IMR-90 (cell line): ENCODE results near the gene INPP5F. TPM values are rescaled to one million over a fixed set of nuclear protein-coding genes. Genes with fewer than 3 reads are reported as not detected.

Source experiments
- ATAC-seq: fragments of 200-7000 bp; cut with Tn5 transposase; 2 replicates; pipeline ENCODE4 v1.9.1; 2020; ENCODE audit warnings: low read depth, mild to moderate bottlenecking, moderate library complexity
- BruUV-seq: library from RNA; stranded (reverse); fragments of 400-500 nt; replicated peaks from 2 replicates; lab custom pipeline; 2021; lab: Mats Ljungman, UMichigan
- CTCF ChIA-PET: fragments of 300-600 bp; formaldehyde crosslinking; extraction: SDS; loops from one replicate; lab custom pipeline; 2021; ENCODE audit warnings: antibody characterized with exemption; lab: Yijun Ruan, JAX
- POLR2A ChIA-PET: fragments of 300-600 bp; sonication (Branson Sonifier 250); formaldehyde crosslinking; loops from one replicate; lab custom pipeline; 2022; ENCODE audit warnings: antibody characterized with exemption; ENCODE audit not compliant: unreplicated experiment; lab: Charles Lee
- DNase-seq: peaks from one replicate; pipeline ENCODE4 v3.0.0; 2013
- H2AFZ ChIP-seq: replicated peaks from 2 replicates; pipeline ENCODE3; 2013; ENCODE audit warnings: low read length, mild to moderate bottlenecking; ENCODE audit not compliant: poor library complexity
- H2AK5ac ChIP-seq: 2 replicates; pipeline ENCODE4 v1.6.1; 2013; ENCODE audit warnings: low read depth, low read length, inconsistent platforms
- H2AK9ac ChIP-seq: replicated peaks from 2 replicates; pipeline ENCODE3; 2013; ENCODE audit warnings: mild to moderate bottlenecking, low read depth, low read length, moderate library complexity; ENCODE audit not compliant: poor library complexity
- H2BK120ac ChIP-seq: 2 replicates; pipeline ENCODE4 v1.6.1; 2013; ENCODE audit warnings: low read depth, low read length, inconsistent platforms
- H2BK15ac ChIP-seq: 3 replicates; pipeline ENCODE4 v1.6.1; 2013; ENCODE audit warnings: low read depth, low read length, inconsistent platforms
- H2BK20ac ChIP-seq: 2 replicates; pipeline ENCODE4 v1.6.1; 2013; ENCODE audit warnings: low read depth, mild to moderate bottlenecking, inconsistent platforms, low read length, moderate library complexity
- H2BK5ac ChIP-seq: 2 replicates; pipeline ENCODE4 v1.6.1; 2013; ENCODE audit warnings: mild to moderate bottlenecking, low read depth, low read length, inconsistent platforms; ENCODE audit not compliant: poor library complexity, severe bottlenecking
- H3K14ac ChIP-seq: replicated peaks from 2 replicates; pipeline ENCODE4 v1.6.1; 2013; ENCODE audit warnings: low read depth, low read length, inconsistent platforms
- H3K18ac ChIP-seq: 2 replicates; pipeline ENCODE4 v1.6.1; 2013; ENCODE audit warnings: low read depth, low read length, control low read depth
- H3K23ac ChIP-seq: 2 replicates; pipeline ENCODE4 v1.6.1; 2013; ENCODE audit warnings: low read depth, low read length, inconsistent platforms
- H3K27ac ChIP-seq: 2 replicates; pipeline ENCODE4 v1.5.1; 2013; ENCODE audit warnings: mild to moderate bottlenecking, control low read depth, low read length; ENCODE audit not compliant: insufficient read depth
- H3K27me3 ChIP-seq: 2 replicates; pipeline ENCODE4 v1.6.1; 2013; ENCODE audit warnings: low read length; ENCODE audit not compliant: control insufficient read depth, insufficient read depth
- H3K36me3 ChIP-seq: 2 replicates; pipeline ENCODE4 v1.6.1; 2013; ENCODE audit warnings: low read length, mixed read lengths; ENCODE audit not compliant: control insufficient read depth, insufficient read depth
- H3K4ac ChIP-seq: 2 replicates; pipeline ENCODE4 v1.6.1; 2013; ENCODE audit warnings: low read depth, low read length, inconsistent platforms
- H3K4me1 ChIP-seq: 2 replicates; pipeline ENCODE4 v1.6.1; 2013; ENCODE audit warnings: low read length, mixed read lengths; ENCODE audit not compliant: control insufficient read depth, insufficient read depth
- H3K4me2 ChIP-seq: 2 replicates; pipeline ENCODE4 v1.6.1; 2013; ENCODE audit warnings: low read depth, mild to moderate bottlenecking, control low read depth, low read length, moderate library complexity
- H3K4me3 ChIP-seq: 2 replicates; pipeline ENCODE4 v1.5.1; 2013; ENCODE audit warnings: low read depth, mild to moderate bottlenecking, control low read depth, low read length, moderate library complexity; ENCODE audit not compliant: insufficient read depth
- H3K56ac ChIP-seq: 2 replicates; pipeline ENCODE4 v1.6.1; 2013; ENCODE audit warnings: low read length, inconsistent platforms; ENCODE audit not compliant: insufficient read depth; ENCODE audit errors: extremely low read depth
- H3K79me1 ChIP-seq, 2 experiments: 2 replicates each; pipeline ENCODE4 v1.6.1; 2013; ENCODE audit warnings: low read length in 2 of 2, inconsistent platforms in 1 of 2, low read depth in 1 of 2
- H3K9ac ChIP-seq: 2 replicates; pipeline ENCODE4 v1.6.1; 2013; ENCODE audit warnings: low read depth, low read length, control low read depth
- H3K9me1 ChIP-seq: 2 replicates; pipeline ENCODE4 v1.6.1; 2013; ENCODE audit warnings: low read length, inconsistent platforms; ENCODE audit not compliant: insufficient read depth
- H3K9me3 ChIP-seq: 2 replicates; pipeline ENCODE4 v1.6.1; 2013; ENCODE audit warnings: low read length; ENCODE audit not compliant: control insufficient read depth, insufficient read depth
- H4K20me1 ChIP-seq: 2 replicates; pipeline ENCODE4 v1.6.1; 2013; ENCODE audit warnings: low read length, inconsistent platforms; ENCODE audit not compliant: insufficient read depth
- H4K5ac ChIP-seq: 2 replicates; pipeline ENCODE4 v1.6.1; 2013; ENCODE audit warnings: mild to moderate bottlenecking, low read depth, low read length, control low read depth
- H4K8ac ChIP-seq, 2 experiments: 2 replicates each; pipeline ENCODE4 v1.6.1; 2013; ENCODE audit warnings: low read depth in 2 of 2, low read length in 2 of 2, control low read depth in 1 of 2, inconsistent platforms in 1 of 2
- H4K91ac ChIP-seq: 2 replicates; pipeline ENCODE4 v1.6.1; 2013; ENCODE audit warnings: low read depth, low read length, inconsistent platforms; ENCODE audit not compliant: insufficient read depth
- CEBPB ChIP-seq: IDR thresholded peaks from 2 replicates; pipeline ENCODE4 v1.6.1; 2012; ENCODE audit warnings: low read depth, low read length, improper control_type of control experiment
- CHD1 ChIP-seq: IDR thresholded peaks from 2 replicates; pipeline ENCODE4 v1.6.1; 2012; ENCODE audit warnings: low read depth, low read length, improper control_type of control experiment
- FOS ChIP-seq: fragments of 150-350 bp; IDR thresholded peaks from 2 replicates; pipeline ENCODE4 v1.6.1; 2016; ENCODE audit warnings: low read depth, low read length
- MAFK ChIP-seq: IDR thresholded peaks from 2 replicates; pipeline ENCODE4 v1.6.1; 2012; ENCODE audit warnings: low read depth, low read length, improper control_type of control experiment
- MAZ ChIP-seq: IDR thresholded peaks from 2 replicates; pipeline ENCODE4 v1.6.1; 2012; ENCODE audit warnings: low read depth, mild to moderate bottlenecking, low read length, improper control_type of control experiment, moderate library complexity, borderline replicate concordance
- MXI1 ChIP-seq: IDR thresholded peaks from 2 replicates; pipeline ENCODE4 v1.6.1; 2012; ENCODE audit warnings: low read depth, mild to moderate bottlenecking, low read length, moderate library complexity, borderline replicate concordance
- RAD21 ChIP-seq: IDR thresholded peaks from 2 replicates; pipeline ENCODE4 v1.6.1; 2012; ENCODE audit warnings: low read length, improper control_type of control experiment
- RCOR1 ChIP-seq: IDR thresholded peaks from 2 replicates; pipeline ENCODE4 v1.6.1; 2012; ENCODE audit warnings: mild to moderate bottlenecking, low read length, improper control_type of control experiment; ENCODE audit not compliant: insufficient replicate concordance
- SMC3 ChIP-seq: fragments of 150-350 bp; IDR thresholded peaks from 2 replicates; pipeline ENCODE4 v1.6.1; 2016; ENCODE audit warnings: low read depth, mild to moderate bottlenecking, antibody characterized with exemption, low read length, moderate library complexity
- WGBS, 2 experiments: methylation state at CpG; one replicate each; pipeline versions ENCODE4 v1.1.5 to v1.1.7; 2013; ENCODE audit warnings: missing lambda C conversion rate in 2 of 2; ENCODE audit not compliant: insufficient read length in 1 of 2; ENCODE audit errors: extremely low coverage in 2 of 2; 5-methylcytosine and 5-hydroxymethylcytosine counted together
- dilution Hi-C: fragments of 300-500 bp; cut with HindIII; formaldehyde crosslinking; loops from one replicate; pipeline ENCODE4 v1.14.3; 2018; ENCODE audit warnings: low sequenced_read_pairs; ENCODE audit not compliant: unreplicated experiment
- in situ Hi-C: fragments of 300-500 bp; cut with MboI; formaldehyde crosslinking; loops from 3 replicates; pipeline ENCODE4 v1.14.3; 2019; ENCODE audit warnings: low sequenced_read_pairs, inconsistent platforms, mixed read lengths
- intact Hi-C: fragments of 100-400 bp; cut with micrococcal nuclease; formaldehyde crosslinking; loops from 2 replicates; pipeline ENCODE4 v1.10.0; 2022
- polyA plus RNA-seq, 3 experiments: library from polyadenylated mRNA; depleted of rRNA; stranded (reverse); fragments of >200 nt; gene quantifications; 2 replicates each; pipeline ENCODE4 v1.2.3, GENCODE V29; 2012; ENCODE audit warnings: low replicate concordance in 1 of 3
- total RNA-seq: library from RNA; depleted of rRNA; stranded (reverse); fragments of >200 nt; gene quantifications from 2 replicates; pipeline ENCODE4 v1.2.3, GENCODE V29; 2012

Gene INPP5F
- total and polyA plus RNA-seq, 2 of the 4 experiments (the other 2 are of a cell fraction): 19.0 to 29.6 TPM

- no peak overlapping the region for H2BK5ac ChIP-seq
- dilution Hi-C loops: no loop called here
- H3K56ac ChIP-seq: no peak overlapping the region
These were observed 57.8 kb downstream of the INPP5F start for GRCh38 chr10:119783665-119784027.

More at GRCh38 chr10:119783665-119784027, 57.8 kb downstream of the INPP5F start:
- H3K27me3 ChIP-seq: no peaks in the 10 kb centered on the region
- CTCF ChIA-PET: interaction anchor here (0.7 to 1.4 kb wide), 2 partner anchors 22 to 33 kb away, joined by 3 read pairs; no protein-coding TSS in a partner anchor
- no peak overlapping the region for H2AK5ac ChIP-seq
- no peak overlapping the region for H2AK9ac ChIP-seq
- no peak overlapping the region for H2AFZ ChIP-seq
- no peak overlapping the region for H4K91ac ChIP-seq
- no peak overlapping the region for H2BK120ac ChIP-seq
- no peak overlapping the region for H3K9ac ChIP-seq
- no CpG with 5 or more reads among the region's 7 CpGs for WGBS, 2 experiments
- peaks cover 3% of the 10 kb centered on the region in 2 experiments; a peak in 2 of 4 replicates for H3K79me1 ChIP-seq
- no peak overlapping the region for H3K27ac ChIP-seq
- H4K20me1 ChIP-seq: no peaks in the 10 kb centered on the region
- H2BK20ac ChIP-seq: no peak overlapping the region
- no peaks in the 10 kb centered on the region for H3K9me3 ChIP-seq
- H3K4me2 ChIP-seq: no peak overlapping the region
- ATAC-seq (no peak), DNase-seq (no peak)
- H3K4ac ChIP-seq: no peak overlapping the region
- no peak overlapping the region for H3K23ac ChIP-seq
- POLR2A ChIA-PET: no interaction called here
- 0 out of 2 replicates have a peak, but pooled peaks cover 4% of the 10 kb centered on the region for H3K9me1 ChIP-seq
- no peak overlapping the region for H2BK15ac ChIP-seq
- H4K5ac ChIP-seq: no peak overlapping the region
- H3K14ac ChIP-seq: no peak overlapping the region
- H3K4me1 ChIP-seq: peaks cover 4% of the 10 kb centered on the region; the same call in 1 of the 2 replicates
- intact Hi-C loops: no loop called here
- H3K18ac ChIP-seq: no peak overlapping the region
- in situ Hi-C loops: no loop called here
- no peak for TF ChIP-seq RAD21
- no peak for TF ChIP-seq SMC3
- no peak for TF ChIP-seq FOS
- no peak for TF ChIP-seq MAZ
- no peak for TF ChIP-seq MXI1
- no peak for TF ChIP-seq RCOR1
- no peak for TF ChIP-seq MAFK
- no peak for TF ChIP-seq CEBPB
- TF ChIP-seq CHD1: no peak
- H3K36me3 ChIP-seq: no peaks in the 10 kb centered on the region
- H3K4me3 ChIP-seq: no peak overlapping the region
- no TSS peak for BruUV-seq
- no peak overlapping the region for H4K8ac ChIP-seq
